WTC11 (cell line): Measurements from ENCODE around the gene SEC31B. TPM values are rescaled to one million over a fixed set of nuclear protein-coding genes. Genes with fewer than 3 reads are reported as not detected.

Experiments used
- ATAC-seq: fragments of 200-7000 bp; cut with Tn5 transposase; 2 replicates; pipeline ENCODE4 v1.10.0; 2021; ENCODE audit warnings: mild to moderate bottlenecking, moderate library complexity
- CTCF ChIA-PET: fragments of 300-600 bp; sonication (Branson Sonifier 250); formaldehyde crosslinking; loops from one replicate; lab custom pipeline; 2021; ENCODE audit warnings: antibody characterized with exemption; lab: Charles Lee
- POLR2A ChIA-PET: fragments of 350-600 bp; sonication (Branson Sonifier 250); formaldehyde crosslinking; loops from one replicate; lab custom pipeline; 2021; ENCODE audit warnings: antibody characterized with exemption; lab: Charles Lee
- DNase-seq: peaks from one replicate; pipeline ENCODE4 v3.0.0; 2021; ENCODE audit warnings: low spot score
- H3K27ac Mint-ChIP-seq: 2 replicates; pipeline ENCODE4 v1.8.0; 2021; ENCODE audit warnings: mixed read lengths
- H3K27me3 Mint-ChIP-seq: 2 replicates; pipeline ENCODE4 v1.8.0; 2021; ENCODE audit warnings: low read depth, mild to moderate bottlenecking, moderate library complexity, mixed read lengths
- H3K36me3 Mint-ChIP-seq: 2 replicates; pipeline ENCODE4 v1.8.0; 2021; ENCODE audit warnings: mixed read lengths
- H3K4me1 Mint-ChIP-seq: 2 replicates; pipeline ENCODE4 v1.8.0; 2022; ENCODE audit warnings: mixed read lengths
- H3K4me3 Mint-ChIP-seq: 2 replicates; pipeline ENCODE4 v1.8.0; 2021; ENCODE audit warnings: mild to moderate bottlenecking, moderate library complexity, mixed read lengths
- H3K9me3 Mint-ChIP-seq: 2 replicates; pipeline ENCODE4 v1.8.0; 2021; ENCODE audit warnings: mixed read lengths
- CBFB ChIP-seq: sonication (generic); formaldehyde crosslinking; IDR thresholded peaks from 2 replicates; pipeline ENCODE4 v1.8.1; 2022; ENCODE audit warnings: mild to moderate bottlenecking, low read depth, missing genetic modification reagents
- ELF4 ChIP-seq: sonication (generic); formaldehyde crosslinking; IDR thresholded peaks from 2 replicates; pipeline ENCODE4 v1.8.1; 2022; ENCODE audit warnings: low read depth, mild to moderate bottlenecking, moderate library complexity, missing genetic modification reagents
- ETV6 ChIP-seq: sonication (generic); formaldehyde crosslinking; IDR thresholded peaks from 2 replicates; pipeline ENCODE4 v1.8.1; 2022; ENCODE audit warnings: mild to moderate bottlenecking, missing genetic modification reagents
- GABPB1 ChIP-seq: sonication (generic); formaldehyde crosslinking; IDR thresholded peaks from 2 replicates; pipeline ENCODE4 v1.8.1; 2023; ENCODE audit warnings: mild to moderate bottlenecking, missing genetic modification reagents
- IRF2 ChIP-seq: sonication (generic); formaldehyde crosslinking; IDR thresholded peaks from 2 replicates; pipeline ENCODE4 v1.8.0; 2022; ENCODE audit warnings: low read depth, missing genetic modification reagents, borderline replicate concordance
- JUN ChIP-seq: sonication (generic); formaldehyde crosslinking; IDR thresholded peaks from 2 replicates; pipeline ENCODE4 v1.8.0; 2023; ENCODE audit warnings: mild to moderate bottlenecking, missing genetic modification reagents
- KAT7 ChIP-seq: sonication (generic); formaldehyde crosslinking; IDR thresholded peaks from 2 replicates; pipeline ENCODE4 v1.8.1; 2023; ENCODE audit warnings: missing genetic modification reagents, mild to moderate bottlenecking, borderline replicate concordance
- MXD4 ChIP-seq: fragments of 250-450 bp; sonication (Bioruptor Pico); IDR thresholded peaks from 2 replicates; pipeline ENCODE4 v1.8.0; 2021; ENCODE audit warnings: mild to moderate bottlenecking, moderate library complexity, borderline replicate concordance
- NFYB ChIP-seq: sonication (generic); formaldehyde crosslinking; conservative IDR thresholded peaks from 2 replicates; pipeline ENCODE4 v1.8.0; 2022; ENCODE audit warnings: low read depth, missing genetic modification reagents
- RELA ChIP-seq: sonication (generic); formaldehyde crosslinking; IDR thresholded peaks from 2 replicates; pipeline ENCODE4 v1.8.1; 2022; ENCODE audit warnings: missing genetic modification reagents, mild to moderate bottlenecking, borderline replicate concordance
- SP1 ChIP-seq: sonication (generic); formaldehyde crosslinking; conservative IDR thresholded peaks from 2 replicates; pipeline ENCODE4 v1.8.1; 2022; ENCODE audit warnings: missing genetic modification reagents
- TEAD4 ChIP-seq: sonication (generic); formaldehyde crosslinking; IDR thresholded peaks from 2 replicates; pipeline ENCODE4 v1.8.0; 2022; ENCODE audit warnings: mild to moderate bottlenecking, missing genetic modification reagents
- ZNF219 ChIP-seq: sonication (generic); formaldehyde crosslinking; IDR thresholded peaks from 2 replicates; pipeline ENCODE4 v1.8.0; 2023; ENCODE audit warnings: missing genetic modification reagents, mild to moderate bottlenecking, borderline replicate concordance
- ZNF416 ChIP-seq: fragments of 250-450 bp; sonication (Bioruptor Pico); IDR thresholded peaks from 2 replicates; pipeline ENCODE4 v1.9.0; 2021; ENCODE audit warnings: mild to moderate bottlenecking, inconsistent platforms
- ZNF671 ChIP-seq: fragments of 250-450 bp; sonication (Bioruptor Pico); IDR thresholded peaks from 2 replicates; pipeline ENCODE4 v1.8.0; 2021; ENCODE audit warnings: mild to moderate bottlenecking
- total RNA-seq: library from RNA; stranded (reverse); gene quantifications from 3 replicates; pipeline ENCODE4 v1.2.3, GENCODE V29; 2021
- TF ChIP-seq, protein P1 (sequence below): sonication (generic); formaldehyde crosslinking; IDR thresholded peaks from 2 replicates; pipeline ENCODE4 v1.8.1; 2022; ENCODE audit warnings: missing genetic modification reagents, borderline replicate concordance
- TF ChIP-seq, protein P2 (sequence below): fragments of 200-600 bp; IDR thresholded peaks from 2 replicates; pipeline ENCODE4 v1.8.0; 2022; ENCODE audit warnings: antibody characterized with exemption
- TF ChIP-seq, protein P3 (sequence below): fragments of 250-450 bp; sonication (Bioruptor Pico); IDR thresholded peaks from 2 replicates; pipeline ENCODE4 v1.9.0; 2021; ENCODE audit warnings: mild to moderate bottlenecking
- TF ChIP-seq, protein P4 (sequence below): sonication (generic); formaldehyde crosslinking; IDR thresholded peaks from 2 replicates; pipeline ENCODE4 v1.8.1; 2023; ENCODE audit warnings: mild to moderate bottlenecking, missing genetic modification reagents
- TF ChIP-seq, protein P5 (sequence below): fragments of 250-450 bp; sonication (Bioruptor Pico); IDR thresholded peaks from 2 replicates; pipeline ENCODE4 v1.9.0; 2021; ENCODE audit warnings: moderate library complexity, mild to moderate bottlenecking, inconsistent platforms, borderline replicate concordance
- TF ChIP-seq, protein P6 (sequence below): sonication (generic); formaldehyde crosslinking; IDR thresholded peaks from 2 replicates; pipeline ENCODE4 v1.8.0; 2022; ENCODE audit warnings: mild to moderate bottlenecking, missing genetic modification reagents
- TF ChIP-seq, protein P7 (sequence below): sonication (generic); formaldehyde crosslinking; IDR thresholded peaks from 2 replicates; pipeline ENCODE4 v1.8.1; 2022; ENCODE audit warnings: low read depth, missing genetic modification reagents, borderline replicate concordance

The SEC31B gene
- total RNA-seq, 1 experiment from 2014 or later: 6.7 TPM

DNA sequence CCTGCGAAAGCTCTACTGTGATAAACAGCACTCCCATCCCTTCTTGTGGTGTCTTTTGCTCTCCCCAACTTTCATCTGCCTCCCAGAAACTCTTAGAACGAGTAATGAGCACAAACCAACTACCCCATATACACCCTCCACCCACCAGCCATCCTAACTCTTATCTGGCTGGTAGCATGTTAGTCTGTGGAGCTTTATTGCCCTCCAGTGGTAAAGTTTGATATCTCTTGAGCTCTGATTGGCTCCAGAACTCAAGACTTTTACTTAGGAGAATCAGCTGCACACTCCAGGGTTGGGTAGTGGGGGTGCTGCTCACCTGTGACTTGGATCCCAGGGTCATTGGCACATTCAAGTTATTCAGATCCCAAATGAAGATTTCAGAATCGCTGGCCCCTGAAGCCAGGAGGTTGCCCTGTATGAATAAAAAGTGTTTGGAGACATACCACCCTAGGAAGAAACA lies 10.9 kb downstream of the SEC31B start:
- ATAC-seq (peak; percentile 93), DNase-seq (no peak)
- no peaks in the 10 kb centered on the region for H3K36me3 Mint-ChIP-seq
- no peak overlapping the region for H3K4me3 Mint-ChIP-seq
- TF ChIP-seq, protein P1, sequence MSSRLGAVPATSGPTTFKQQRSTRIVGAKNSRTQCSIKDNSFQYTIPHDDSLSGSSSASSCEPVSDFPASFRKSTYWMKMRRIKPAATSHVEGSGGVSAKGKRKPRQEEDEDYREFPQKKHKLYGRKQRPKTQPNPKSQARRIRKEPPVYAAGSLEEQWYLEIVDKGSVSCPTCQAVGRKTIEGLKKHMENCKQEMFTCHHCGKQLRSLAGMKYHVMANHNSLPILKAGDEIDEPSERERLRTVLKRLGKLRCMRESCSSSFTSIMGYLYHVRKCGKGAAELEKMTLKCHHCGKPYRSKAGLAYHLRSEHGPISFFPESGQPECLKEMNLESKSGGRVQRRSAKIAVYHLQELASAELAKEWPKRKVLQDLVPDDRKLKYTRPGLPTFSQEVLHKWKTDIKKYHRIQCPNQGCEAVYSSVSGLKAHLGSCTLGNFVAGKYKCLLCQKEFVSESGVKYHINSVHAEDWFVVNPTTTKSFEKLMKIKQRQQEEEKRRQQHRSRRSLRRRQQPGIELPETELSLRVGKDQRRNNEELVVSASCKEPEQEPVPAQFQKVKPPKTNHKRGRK: no peak
- no peak for TF ChIP-seq TEAD4 (CRISPR knock-in tag)
- TF ChIP-seq, protein P2, sequence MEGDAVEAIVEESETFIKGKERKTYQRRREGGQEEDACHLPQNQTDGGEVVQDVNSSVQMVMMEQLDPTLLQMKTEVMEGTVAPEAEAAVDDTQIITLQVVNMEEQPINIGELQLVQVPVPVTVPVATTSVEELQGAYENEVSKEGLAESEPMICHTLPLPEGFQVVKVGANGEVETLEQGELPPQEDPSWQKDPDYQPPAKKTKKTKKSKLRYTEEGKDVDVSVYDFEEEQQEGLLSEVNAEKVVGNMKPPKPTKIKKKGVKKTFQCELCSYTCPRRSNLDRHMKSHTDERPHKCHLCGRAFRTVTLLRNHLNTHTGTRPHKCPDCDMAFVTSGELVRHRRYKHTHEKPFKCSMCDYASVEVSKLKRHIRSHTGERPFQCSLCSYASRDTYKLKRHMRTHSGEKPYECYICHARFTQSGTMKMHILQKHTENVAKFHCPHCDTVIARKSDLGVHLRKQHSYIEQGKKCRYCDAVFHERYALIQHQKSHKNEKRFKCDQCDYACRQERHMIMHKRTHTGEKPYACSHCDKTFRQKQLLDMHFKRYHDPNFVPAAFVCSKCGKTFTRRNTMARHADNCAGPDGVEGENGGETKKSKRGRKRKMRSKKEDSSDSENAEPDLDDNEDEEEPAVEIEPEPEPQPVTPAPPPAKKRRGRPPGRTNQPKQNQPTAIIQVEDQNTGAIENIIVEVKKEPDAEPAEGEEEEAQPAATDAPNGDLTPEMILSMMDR: peak; percentile 47; the same call in 1 of the 2 replicates
- TF ChIP-seq KAT7 (CRISPR knock-in tag): no peak
- H3K27me3 Mint-ChIP-seq: peaks cover 60% of the 10 kb centered on the region
- no peak overlapping the region for H3K27ac Mint-ChIP-seq
- ChIA-PET POLR2A (interaction anchor here (0.5 to 0.8 kb wide), 2 partner anchors 26 to 128 kb away, joined by 3 read pairs; no protein-coding TSS in a partner anchor), CTCF (interaction anchor here (0.5 to 6.5 kb wide), 36 partner anchors 10 to 456 kb away, joined by 3 to 120 read pairs (median 4); partner anchors contain the start of genes HIF1AN, NDUFB8, SCD and SEC31B)
- H3K9me3 Mint-ChIP-seq: no peaks in the 10 kb centered on the region
- H3K4me1 Mint-ChIP-seq: peaks cover 6% of the 10 kb centered on the region; the same call in 1 of the 2 replicates

DNA sequence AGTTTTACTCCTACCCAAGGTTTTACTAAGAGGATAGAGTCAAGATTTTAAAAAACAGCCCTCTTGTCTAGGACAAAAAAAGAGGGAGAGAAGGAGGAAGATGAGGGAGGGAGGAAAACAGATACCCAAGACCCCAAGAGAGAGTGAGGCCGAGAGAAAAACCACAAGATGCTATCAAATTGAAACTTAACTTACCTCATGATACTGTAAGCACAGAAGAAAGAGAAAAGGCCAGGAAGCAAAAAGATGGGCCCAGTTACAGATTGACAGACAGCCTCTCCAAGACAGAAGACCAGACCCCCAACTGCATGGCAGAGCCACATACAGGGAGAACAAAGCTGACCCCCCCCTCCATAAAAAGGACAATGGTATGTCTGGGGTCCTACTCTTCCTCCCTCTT lies 11.4 kb downstream of the SEC31B start:
- H3K4me3 Mint-ChIP-seq: no peak overlapping the region
- H3K9me3 Mint-ChIP-seq: no peaks in the 10 kb centered on the region
- no peak for TF ChIP-seq ETV6 (CRISPR knock-in tag)
- CTCF ChIA-PET: interaction anchor here (0.8 to 6.5 kb wide), 23 partner anchors 10 to 456 kb away, joined by 3 to 120 read pairs (median 5); partner anchors contain the start of genes HIF1AN, NDUFB8, SCD and SEC31B
- H3K36me3 Mint-ChIP-seq: no peaks in the 10 kb centered on the region
- ATAC-seq (no peak), DNase-seq (no peak)
- POLR2A ChIA-PET: no interaction called here
- H3K4me1 Mint-ChIP-seq: peaks cover 6% of the 10 kb centered on the region; the same call in 1 of the 2 replicates
- no peak overlapping the region for H3K27ac Mint-ChIP-seq
- peaks cover 60% of the 10 kb centered on the region for H3K27me3 Mint-ChIP-seq

DNA sequence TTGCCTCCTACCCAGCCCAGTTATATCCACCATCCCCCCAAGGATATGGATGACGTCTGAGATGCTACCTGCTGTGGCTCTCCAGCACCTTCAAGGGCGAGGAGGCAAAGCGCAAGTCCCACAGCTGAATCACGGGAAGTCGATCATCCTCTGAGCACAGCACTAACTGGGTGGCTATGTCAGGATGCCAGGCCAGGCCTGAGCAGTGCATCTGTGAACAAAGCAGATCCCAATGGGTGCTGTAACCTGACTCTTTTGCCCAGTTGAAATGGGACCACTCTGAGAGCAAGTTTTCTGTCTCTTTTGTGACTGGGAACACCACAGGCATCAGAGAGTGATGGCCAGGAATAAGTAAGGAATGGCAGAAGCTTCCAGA lies 12.3 kb downstream of the SEC31B start:
- H3K27ac Mint-ChIP-seq: no peak overlapping the region
- POLR2A ChIA-PET: no interaction called here
- DNase-seq (no peak), ATAC-seq (no peak)
- H3K4me1 Mint-ChIP-seq: peaks cover 6% of the 10 kb centered on the region; the same call in 1 of the 2 replicates
- H3K9me3 Mint-ChIP-seq: no peaks in the 10 kb centered on the region
- CTCF ChIA-PET: interaction anchor here (1.2 to 6.5 kb wide), 4 partner anchors 11 to 74 kb away, joined by 3 to 120 read pairs (median 67); partner anchors contain the start of gene SEC31B
- no peaks in the 10 kb centered on the region for H3K36me3 Mint-ChIP-seq
- no peak overlapping the region for H3K4me3 Mint-ChIP-seq
- TF ChIP-seq ZNF219 (CRISPR knock-in tag) (no peak), CBFB (no peak), ZNF416 (CRISPR knock-in tag) (no peak), ELF4 (CRISPR knock-in tag) (no peak), SP1 (CRISPR knock-in tag) (no peak), IRF2 (no peak), GABPB1 (CRISPR knock-in tag) (no peak), MXD4 (no peak), ZNF671 (CRISPR knock-in tag) (no peak), RELA (no peak), NFYB (no peak), JUN (CRISPR knock-in tag) (no peak)
- TF ChIP-seq, protein P3, sequence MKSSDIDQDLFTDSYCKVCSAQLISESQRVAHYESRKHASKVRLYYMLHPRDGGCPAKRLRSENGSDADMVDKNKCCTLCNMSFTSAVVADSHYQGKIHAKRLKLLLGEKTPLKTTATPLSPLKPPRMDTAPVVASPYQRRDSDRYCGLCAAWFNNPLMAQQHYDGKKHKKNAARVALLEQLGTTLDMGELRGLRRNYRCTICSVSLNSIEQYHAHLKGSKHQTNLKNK (CRISPR knock-in tag): no peak
- TF ChIP-seq, protein P4, sequence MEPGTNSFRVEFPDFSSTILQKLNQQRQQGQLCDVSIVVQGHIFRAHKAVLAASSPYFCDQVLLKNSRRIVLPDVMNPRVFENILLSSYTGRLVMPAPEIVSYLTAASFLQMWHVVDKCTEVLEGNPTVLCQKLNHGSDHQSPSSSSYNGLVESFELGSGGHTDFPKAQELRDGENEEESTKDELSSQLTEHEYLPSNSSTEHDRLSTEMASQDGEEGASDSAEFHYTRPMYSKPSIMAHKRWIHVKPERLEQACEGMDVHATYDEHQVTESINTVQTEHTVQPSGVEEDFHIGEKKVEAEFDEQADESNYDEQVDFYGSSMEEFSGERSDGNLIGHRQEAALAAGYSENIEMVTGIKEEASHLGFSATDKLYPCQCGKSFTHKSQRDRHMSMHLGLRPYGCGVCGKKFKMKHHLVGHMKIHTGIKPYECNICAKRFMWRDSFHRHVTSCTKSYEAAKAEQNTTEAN (CRISPR knock-in tag): no peak
- TF ChIP-seq, protein P5, sequence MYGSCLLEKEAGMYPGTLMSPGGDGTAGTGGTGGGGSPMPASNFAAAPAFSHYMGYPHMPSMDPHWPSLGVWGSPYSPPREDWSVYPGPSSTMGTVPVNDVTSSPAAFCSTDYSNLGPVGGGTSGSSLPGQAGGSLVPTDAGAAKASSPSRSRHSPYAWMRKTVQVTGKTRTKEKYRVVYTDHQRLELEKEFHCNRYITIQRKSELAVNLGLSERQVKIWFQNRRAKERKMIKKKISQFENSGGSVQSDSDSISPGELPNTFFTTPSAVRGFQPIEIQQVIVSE (CRISPR knock-in tag): no peak
- TF ChIP-seq, protein P6, sequence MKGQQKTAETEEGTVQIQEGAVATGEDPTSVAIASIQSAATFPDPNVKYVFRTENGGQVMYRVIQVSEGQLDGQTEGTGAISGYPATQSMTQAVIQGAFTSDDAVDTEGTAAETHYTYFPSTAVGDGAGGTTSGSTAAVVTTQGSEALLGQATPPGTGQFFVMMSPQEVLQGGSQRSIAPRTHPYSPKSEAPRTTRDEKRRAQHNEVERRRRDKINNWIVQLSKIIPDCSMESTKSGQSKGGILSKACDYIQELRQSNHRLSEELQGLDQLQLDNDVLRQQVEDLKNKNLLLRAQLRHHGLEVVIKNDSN (CRISPR knock-in tag): no peak
- TF ChIP-seq, protein P7, sequence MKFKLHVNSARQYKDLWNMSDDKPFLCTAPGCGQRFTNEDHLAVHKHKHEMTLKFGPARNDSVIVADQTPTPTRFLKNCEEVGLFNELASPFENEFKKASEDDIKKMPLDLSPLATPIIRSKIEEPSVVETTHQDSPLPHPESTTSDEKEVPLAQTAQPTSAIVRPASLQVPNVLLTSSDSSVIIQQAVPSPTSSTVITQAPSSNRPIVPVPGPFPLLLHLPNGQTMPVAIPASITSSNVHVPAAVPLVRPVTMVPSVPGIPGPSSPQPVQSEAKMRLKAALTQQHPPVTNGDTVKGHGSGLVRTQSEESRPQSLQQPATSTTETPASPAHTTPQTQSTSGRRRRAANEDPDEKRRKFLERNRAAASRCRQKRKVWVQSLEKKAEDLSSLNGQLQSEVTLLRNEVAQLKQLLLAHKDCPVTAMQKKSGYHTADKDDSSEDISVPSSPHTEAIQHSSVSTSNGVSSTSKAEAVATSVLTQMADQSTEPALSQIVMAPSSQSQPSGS (CRISPR knock-in tag): no peak
- H3K27me3 Mint-ChIP-seq: peaks cover 61% of the 10 kb centered on the region
